OCI-LY7 (cell line): ENCODE measurements around the gene PHKG2. TPM values are rescaled to one million over a fixed set of nuclear protein-coding genes. Genes with fewer than 3 reads are reported as not detected.
A peak's percentile ranks its signal among the peaks of the same experiment; 100 is the strongest.

ENCODE experiments used
- BruUV-seq: library from RNA; stranded (reverse); fragments of 400-500 nt; replicated peaks from 2 replicates; lab custom pipeline; 2021; lab: Mats Ljungman, UMichigan
- CTCF ChIA-PET: fragments of 300-600 bp; sonication (Branson Sonifier 250); formaldehyde crosslinking; loops from one replicate; lab custom pipeline; 2022; ENCODE audit warnings: antibody characterized with exemption; ENCODE audit not compliant: unreplicated experiment; lab: Charles Lee
- POLR2A ChIA-PET: fragments of 300-600 bp; sonication (Branson Sonifier 250); formaldehyde crosslinking; loops from one replicate; lab custom pipeline; 2022; ENCODE audit warnings: antibody characterized with exemption; lab: Charles Lee
- DNase-seq: peaks from one replicate; pipeline ENCODE4 v3.0.0-alpha.2; 2015; ENCODE audit warnings: low spot score
- H2AFZ ChIP-seq: fragments of 200-600 bp; sonication (generic), shearing (Covaris generic); 2 replicates; pipeline ENCODE4 v1.6.1; 2014; ENCODE audit warnings: mild to moderate bottlenecking, antibody characterized with exemption, low read length, moderate library complexity
- H3K27ac ChIP-seq: fragments of 200-600 bp; sonication (generic); 2 replicates; pipeline ENCODE4 v1.5.1; 2014; ENCODE audit warnings: mixed run types, low read depth, mild to moderate bottlenecking, moderate library complexity, low read length, inconsistent platforms; ENCODE audit not compliant: poor library complexity, severe bottlenecking
- H3K36me3 ChIP-seq: fragments of 200-600 bp; sonication (generic); 2 replicates; pipeline ENCODE4 v1.6.1; 2014; ENCODE audit warnings: mild to moderate bottlenecking, antibody characterized with exemption, low read length, moderate library complexity, mixed read lengths; ENCODE audit not compliant: insufficient read depth
- H3K4me1 ChIP-seq: fragments of 200-600 bp; sonication (generic); 2 replicates; pipeline ENCODE4 v1.5.1; 2014; ENCODE audit warnings: mild to moderate bottlenecking, low read length; ENCODE audit not compliant: insufficient read depth, poor library complexity, severe bottlenecking
- H3K4me2 ChIP-seq: fragments of 200-600 bp; sonication (generic); 2 replicates; pipeline ENCODE4 v1.6.1; 2014; ENCODE audit warnings: mild to moderate bottlenecking, low read length
- H3K4me3 ChIP-seq: fragments of 200-600 bp; sonication (generic); 2 replicates; pipeline ENCODE4 v1.5.1; 2014; ENCODE audit warnings: mild to moderate bottlenecking, low read depth, low read length; ENCODE audit not compliant: poor library complexity, severe bottlenecking
- H3K79me2 ChIP-seq: fragments of 200-600 bp; sonication (generic); 2 replicates; pipeline ENCODE4 v1.6.1; 2016; ENCODE audit warnings: low read depth, mild to moderate bottlenecking, low read length, moderate library complexity, mixed read lengths; ENCODE audit not compliant: insufficient read depth
- H3K9me2 ChIP-seq: fragments of 200-600 bp; sonication (generic); 2 replicates; pipeline ENCODE4 v1.6.1; 2016; ENCODE audit warnings: mild to moderate bottlenecking, low read length, mixed read lengths; ENCODE audit not compliant: insufficient read depth
- H3K9me3 ChIP-seq: fragments of 200-600 bp; sonication (generic); 2 replicates; pipeline ENCODE4 v1.6.1; 2014; ENCODE audit warnings: mild to moderate bottlenecking, mixed run types, low read length, mixed read lengths
- H4K20me1 ChIP-seq: fragments of 200-600 bp; sonication (generic); 2 replicates; pipeline ENCODE4 v1.6.1; 2014; ENCODE audit warnings: mild to moderate bottlenecking, antibody characterized with exemption, low read length, moderate library complexity, mixed read lengths; ENCODE audit not compliant: insufficient read depth
- EZH2phosphoT487 ChIP-seq: fragments of 200-600 bp; sonication (generic); IDR thresholded peaks from 2 replicates; pipeline ENCODE4 v1.6.1; 2018; ENCODE audit warnings: low read depth, borderline replicate concordance, mild to moderate bottlenecking, mixed run types, antibody characterized with exemption, low read length, moderate library complexity, mixed read lengths
- intact Hi-C: fragments of 100-400 bp; cut with micrococcal nuclease; formaldehyde crosslinking; loops from one replicate; pipeline ENCODE4 v1.10.0; 2022; ENCODE audit not compliant: unreplicated experiment
- total RNA-seq, 2 experiments: library from RNA; depleted of rRNA in 1 of 2; stranded (reverse); fragments of >200 nt in 1 of 2; shearing (Covaris generic) in 1 of 2; gene quantifications; 2 replicates each; pipeline ENCODE4 v1.2.3, GENCODE V29; 2014 to 2022
- TF ChIP-seq, protein P1 (sequence below): fragments of 200-600 bp; sonication (generic); conservative IDR thresholded peaks from 2 replicates; pipeline ENCODE4 v1.5.1; 2014; ENCODE audit warnings: mild to moderate bottlenecking, antibody characterized with exemption, low read length, moderate library complexity, mixed read lengths

PHKG2 gene
- total RNA-seq, 2 experiments from 2014 or later, result 40.5 to 41.9 TPM

DNA sequence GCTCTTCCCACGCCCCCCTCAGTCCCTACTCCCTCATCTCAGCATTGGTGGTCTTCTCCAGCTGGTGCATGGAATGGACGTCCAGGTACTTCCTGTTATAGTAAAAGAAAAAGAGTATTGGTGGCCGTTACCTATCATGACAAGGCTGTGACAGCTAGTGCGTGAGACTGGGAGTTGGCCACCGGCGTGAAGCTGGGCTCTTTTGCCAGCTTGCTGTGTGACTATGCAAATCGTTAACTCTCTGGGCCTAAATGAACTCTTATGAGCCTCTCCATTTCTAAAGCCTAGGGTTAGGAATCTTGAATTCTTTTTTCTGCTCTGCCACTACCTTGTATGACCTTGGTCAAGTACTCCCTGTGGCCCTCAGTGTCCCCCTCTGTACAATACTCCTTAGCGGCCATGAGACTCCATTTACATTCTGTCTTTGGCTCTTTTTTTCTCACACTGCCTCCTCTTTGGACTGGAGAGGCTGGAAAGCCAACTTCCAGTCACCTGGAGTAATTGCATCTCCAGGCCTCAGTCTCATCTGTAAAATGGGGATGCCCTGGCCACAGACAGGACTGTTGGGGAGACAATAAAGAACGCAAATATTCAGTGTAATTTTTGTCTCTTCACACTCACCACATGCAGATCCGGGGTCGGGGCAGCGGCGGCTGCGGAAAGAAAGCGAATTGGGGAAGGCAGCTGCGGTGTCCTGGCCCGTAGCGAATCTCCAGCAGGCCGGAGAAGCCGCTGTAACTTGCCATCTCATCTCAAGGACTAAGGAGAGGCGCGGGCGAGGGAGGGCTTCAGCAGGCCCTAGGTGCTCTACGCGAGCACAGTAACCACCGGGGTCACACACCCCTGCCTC, 12.6 kb downstream of the PHKG2 start:
- POLR2A ChIA-PET, result interaction anchor here (0.6 to 1.0 kb wide), 3 partner anchors 10 to 419 kb away, joined by 3 to 5 read pairs (median 3); partner anchors contain the start of genes FUS and PHKG2
- H3K79me2 ChIP-seq, result peaks cover 20% of the 10 kb centered on the region; the same call in 1 of the 2 replicates
- TSS peak; percentile 49 for BruUV-seq
- intact Hi-C loops, result no loop called here
- H3K9me2 ChIP-seq, result no peaks in the 10 kb centered on the region
- H3K4me3 ChIP-seq, result peak overlapping the region; percentile 84
- peak overlapping the region; percentile 65; the same call in 1 of the 2 replicates for H2AFZ ChIP-seq
- peaks cover 45% of the 10 kb centered on the region for H3K4me1 ChIP-seq
- CTCF ChIA-PET, result interaction anchor here (0.6 to 0.7 kb wide), 2 partner anchors 64 to 241 kb away, joined by 3 to 8 read pairs; no protein-coding TSS in a partner anchor
- peaks cover 69% of the 10 kb centered on the region for H3K36me3 ChIP-seq
- H3K27ac ChIP-seq, result peak overlapping the region; percentile 57
- no peaks in the 10 kb centered on the region for H4K20me1 ChIP-seq
- no peaks in the 10 kb centered on the region for H3K9me3 ChIP-seq
- peak overlapping the region; percentile 95 for H3K4me2 ChIP-seq
- DNase-seq, result no peak
- TF ChIP-seq, protein P1, sequence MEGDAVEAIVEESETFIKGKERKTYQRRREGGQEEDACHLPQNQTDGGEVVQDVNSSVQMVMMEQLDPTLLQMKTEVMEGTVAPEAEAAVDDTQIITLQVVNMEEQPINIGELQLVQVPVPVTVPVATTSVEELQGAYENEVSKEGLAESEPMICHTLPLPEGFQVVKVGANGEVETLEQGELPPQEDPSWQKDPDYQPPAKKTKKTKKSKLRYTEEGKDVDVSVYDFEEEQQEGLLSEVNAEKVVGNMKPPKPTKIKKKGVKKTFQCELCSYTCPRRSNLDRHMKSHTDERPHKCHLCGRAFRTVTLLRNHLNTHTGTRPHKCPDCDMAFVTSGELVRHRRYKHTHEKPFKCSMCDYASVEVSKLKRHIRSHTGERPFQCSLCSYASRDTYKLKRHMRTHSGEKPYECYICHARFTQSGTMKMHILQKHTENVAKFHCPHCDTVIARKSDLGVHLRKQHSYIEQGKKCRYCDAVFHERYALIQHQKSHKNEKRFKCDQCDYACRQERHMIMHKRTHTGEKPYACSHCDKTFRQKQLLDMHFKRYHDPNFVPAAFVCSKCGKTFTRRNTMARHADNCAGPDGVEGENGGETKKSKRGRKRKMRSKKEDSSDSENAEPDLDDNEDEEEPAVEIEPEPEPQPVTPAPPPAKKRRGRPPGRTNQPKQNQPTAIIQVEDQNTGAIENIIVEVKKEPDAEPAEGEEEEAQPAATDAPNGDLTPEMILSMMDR, result no peak
- TF ChIP-seq EZH2phosphoT487, result no peak

DNA sequence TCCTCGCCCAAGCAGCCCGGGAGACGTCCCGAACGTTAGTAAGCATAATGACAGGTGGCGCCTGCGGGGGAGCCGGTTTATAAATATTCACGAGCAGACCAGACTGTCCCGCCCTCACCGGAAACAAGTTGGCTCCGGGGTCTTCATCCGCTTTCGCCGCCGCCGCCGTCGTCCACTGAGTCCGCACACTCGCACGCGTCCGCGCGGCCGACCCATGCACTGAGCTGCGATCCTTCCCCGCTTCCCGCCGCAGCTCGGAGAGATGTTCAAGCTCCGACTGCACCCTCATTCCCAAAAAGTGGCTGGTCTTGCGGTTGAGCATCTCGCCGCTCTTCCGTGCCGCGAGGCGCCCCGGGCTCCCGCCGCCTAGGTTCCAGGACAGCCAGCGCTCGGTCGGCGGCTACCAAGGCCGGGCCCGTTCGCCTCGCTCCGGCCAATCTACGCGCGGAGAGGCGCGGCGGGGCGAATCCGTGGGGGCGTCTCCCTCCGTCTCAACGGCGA, 13.3 kb downstream of the PHKG2 start:
- no TSS peak for BruUV-seq
- DNase-seq, result peak; percentile 83
- CTCF ChIA-PET, result no interaction called here

More for the DNA sequence above, 13.3 kb downstream of the PHKG2 start:
- peak overlapping the region; percentile 57 for H3K27ac ChIP-seq
- no peak for TF ChIP-seq EZH2phosphoT487
- TF ChIP-seq, protein P1, result no peak
- H3K9me2 ChIP-seq, result no peaks in the 10 kb centered on the region
- H3K36me3 ChIP-seq, result peaks cover 69% of the 10 kb centered on the region
- intact Hi-C loops, result no loop called here
- peak overlapping the region; percentile 84 for H3K4me3 ChIP-seq
- peak overlapping the region; percentile 65; the same call in 1 of the 2 replicates for H2AFZ ChIP-seq
- H3K4me1 ChIP-seq, result peaks cover 45% of the 10 kb centered on the region
- H3K79me2 ChIP-seq, result peaks cover 20% of the 10 kb centered on the region; the same call in 1 of the 2 replicates
- POLR2A ChIA-PET, result no interaction called here
- H3K9me3 ChIP-seq, result no peaks in the 10 kb centered on the region
- peak overlapping the region; percentile 95 for H3K4me2 ChIP-seq
- H4K20me1 ChIP-seq, result no peaks in the 10 kb centered on the region
